GM23338 (cell line): ENCODE results near the gene TGIF2. TPM values are rescaled to one million over a fixed set of nuclear protein-coding genes. Genes with fewer than 3 reads are reported as not detected.
A peak's percentile ranks its signal among the peaks of the same experiment; 100 is the strongest.

Experiments
- ATAC-seq: fragments of 200-7000 bp; cut with Tn5 transposase; 3 replicates; pipeline ENCODE4 v1.9.1; 2020
- DNase-seq: peaks from one replicate; pipeline ENCODE4 v3.0.0-alpha.2; 2015; ENCODE audit warnings: low spot score
- H2AFZ ChIP-seq: fragments of 200-600 bp; sonication (generic); 2 replicates; pipeline ENCODE4 v1.8.0; 2016; ENCODE audit warnings: antibody characterized with exemption, mild to moderate bottlenecking, moderate library complexity
- H3F3A ChIP-seq: fragments of 200-600 bp; sonication (generic); replicated peaks from 2 replicates; pipeline ENCODE4 v1.8.0; 2017; ENCODE audit warnings: antibody characterized with exemption, mixed run types, low read depth
- H3K27ac ChIP-seq: fragments of 200-600 bp; sonication (generic); 2 replicates; pipeline ENCODE4 v1.6.1; 2016; ENCODE audit warnings: low read depth
- H3K27me3 ChIP-seq: fragments of 200-600 bp; sonication (generic); 2 replicates; pipeline ENCODE4 v1.8.0; 2016; ENCODE audit warnings: mild to moderate bottlenecking, mixed run types, moderate library complexity; ENCODE audit not compliant: insufficient read depth
- H3K36me3 ChIP-seq: fragments of 200-600 bp; sonication (generic); 2 replicates; pipeline ENCODE4 v1.8.0; 2016; ENCODE audit warnings: mild to moderate bottlenecking; ENCODE audit not compliant: insufficient read depth
- H3K4me1 ChIP-seq: fragments of 200-600 bp; sonication (generic); 2 replicates; pipeline ENCODE4 v1.8.0; 2016; ENCODE audit warnings: mild to moderate bottlenecking, moderate library complexity; ENCODE audit not compliant: insufficient read depth
- H3K4me2 ChIP-seq: fragments of 200-600 bp; sonication (generic); 2 replicates; pipeline ENCODE4 v1.7.1; 2017; ENCODE audit warnings: mixed run types
- H3K4me3 ChIP-seq: fragments of 200-600 bp; sonication (generic); 2 replicates; pipeline ENCODE4 v1.6.1; 2016; ENCODE audit warnings: mixed run types
- H3K79me2 ChIP-seq: fragments of 200-600 bp; sonication (generic); replicated peaks from 2 replicates; pipeline ENCODE4 v1.8.0; 2017; ENCODE audit warnings: mild to moderate bottlenecking; ENCODE audit not compliant: insufficient read depth
- H3K9me2 ChIP-seq: fragments of 200-600 bp; sonication (generic); 2 replicates; pipeline ENCODE4 v1.8.0; 2017; ENCODE audit not compliant: insufficient read depth
- H4K20me1 ChIP-seq: fragments of 200-600 bp; sonication (generic); replicated peaks from 2 replicates; pipeline ENCODE4 v1.8.0; 2017; ENCODE audit warnings: mild to moderate bottlenecking; ENCODE audit not compliant: insufficient read depth
- H3K27ac Mint-ChIP-seq: 2 replicates; pipeline ENCODE4 v1.8.0; 2020; ENCODE audit warnings: inconsistent platforms, mild to moderate bottlenecking, moderate library complexity, mixed read lengths
- H3K27me3 Mint-ChIP-seq: 3 replicates; pipeline ENCODE4 v1.8.0; 2022; ENCODE audit warnings: low read depth, mild to moderate bottlenecking, moderate library complexity, mixed read lengths, inconsistent platforms; ENCODE audit not compliant: insufficient read depth, poor library complexity
- H3K36me3 Mint-ChIP-seq: 3 replicates; pipeline ENCODE4 v1.8.0; 2021; ENCODE audit warnings: low read depth, mild to moderate bottlenecking, inconsistent platforms, moderate library complexity, mixed read lengths
- H3K4me1 Mint-ChIP-seq: 3 replicates; pipeline ENCODE4 v1.8.0; 2020; ENCODE audit warnings: mild to moderate bottlenecking, inconsistent platforms, mixed read lengths
- H3K4me3 Mint-ChIP-seq: 3 replicates; pipeline ENCODE4 v1.8.0; 2021; ENCODE audit warnings: moderate library complexity, mild to moderate bottlenecking, inconsistent platforms, mixed read lengths
- H3K9me3 Mint-ChIP-seq: 3 replicates; pipeline ENCODE4 v1.8.0; 2020; ENCODE audit warnings: moderate library complexity, mild to moderate bottlenecking, inconsistent platforms, mixed read lengths
- CREB1 ChIP-seq: fragments of 250-450 bp; sonication (Bioruptor Pico); IDR thresholded peaks from 2 replicates; pipeline ENCODE4 v1.5.0; 2020; ENCODE audit warnings: low read depth, mild to moderate bottlenecking, moderate library complexity
- ETS1 ChIP-seq: IDR thresholded peaks from 2 replicates; pipeline ENCODE4 v1.6.1; 2016; ENCODE audit warnings: antibody characterized with exemption
- JUNB ChIP-seq: IDR thresholded peaks from one replicate; pipeline ENCODE4 v1.6.1; 2016; ENCODE audit warnings: antibody characterized with exemption; ENCODE audit not compliant: unreplicated experiment
- NANOG ChIP-seq: IDR thresholded peaks from 2 replicates; pipeline ENCODE4 v1.6.1; 2016; ENCODE audit warnings: antibody characterized with exemption, borderline replicate concordance
- POLR2AphosphoS5 ChIP-seq: IDR thresholded peaks from 2 replicates; pipeline ENCODE4 v1.6.1; 2016; ENCODE audit warnings: antibody characterized with exemption, low read depth
- REST ChIP-seq: IDR thresholded peaks from one replicate; pipeline ENCODE4 v1.6.1; 2018; ENCODE audit warnings: antibody characterized with exemption; ENCODE audit not compliant: unreplicated experiment
- STAT1 ChIP-seq: IDR thresholded peaks from one replicate; pipeline ENCODE4 v1.6.1; 2016; ENCODE audit warnings: antibody characterized with exemption; ENCODE audit not compliant: unreplicated experiment
- ZNF331 ChIP-seq: fragments of 250-450 bp; sonication (Bioruptor Pico); IDR thresholded peaks from 2 replicates; pipeline ENCODE4 v1.5.0; 2020; ENCODE audit warnings: low read depth, mild to moderate bottlenecking, moderate library complexity
- ZNF462 ChIP-seq: fragments of 250-450 bp; sonication (Bioruptor Pico); IDR thresholded peaks from 2 replicates; pipeline ENCODE4 v1.5.0; 2020; ENCODE audit warnings: mild to moderate bottlenecking, moderate library complexity
- polyA plus RNA-seq: library from polyadenylated mRNA; unstranded; fragments of >200 nt; fragmentation: Nextera tagmentation; extraction: Ambion mirVana; gene quantifications from 2 replicates; pipeline ENCODE4 v1.2.1, GENCODE V29; 2016
- total RNA-seq: library from RNA; depleted of rRNA; stranded (reverse); fragments of >200 nt; shearing (Covaris generic); gene quantifications from 2 replicates; pipeline ENCODE4 v1.2.3, GENCODE V29; 2014

TGIF2 gene
- total and polyA plus RNA-seq, 2 experiments from 2014 or later = 47.6 to 63.2 TPM

- TF ChIP-seq REST = no peak
- no peak for TF ChIP-seq ETS1
- no peak for TF ChIP-seq POLR2AphosphoS5
- TF ChIP-seq CREB1 (CRISPR knock-in tag) = no peak
- TF ChIP-seq STAT1 = no peak
- TF ChIP-seq ZNF331 = no peak
- TF ChIP-seq JUNB = no peak
- no peaks in the 10 kb centered on the region for H3K36me3 ChIP-seq
- H3K4me3 Mint-ChIP-seq = no peak overlapping the region
- no peak overlapping the region for H2AFZ ChIP-seq
- H3K27ac Mint-ChIP-seq = no peak overlapping the region
- H3F3A ChIP-seq = peaks cover 16% of the 10 kb centered on the region; the same call in 1 of the 2 replicates
- H3K27ac ChIP-seq = no peak overlapping the region
- H3K4me3 ChIP-seq = no peak overlapping the region
- no peaks in the 10 kb centered on the region for H3K9me3 Mint-ChIP-seq
- H3K27me3 Mint-ChIP-seq = peaks cover 12% of the 10 kb centered on the region
- no peaks in the 10 kb centered on the region for H3K27me3 ChIP-seq
- peaks cover 28% of the 10 kb centered on the region for H3K36me3 Mint-ChIP-seq
- no peaks in the 10 kb centered on the region for H3K9me2 ChIP-seq
- H4K20me1 ChIP-seq = peaks cover 4% of the 10 kb centered on the region; the same call in 1 of the 2 replicates
- peaks cover 36% of the 10 kb centered on the region for H3K4me1 Mint-ChIP-seq
- H3K4me2 ChIP-seq = no peak overlapping the region
- DNase-seq (no peak), ATAC-seq (no peak)
- H3K79me2 ChIP-seq = peaks cover 18% of the 10 kb centered on the region
- peaks cover 16% of the 10 kb centered on the region for H3K4me1 ChIP-seq
These were observed 29.0 kb upstream of the TGIF2 start for GRCh38 chr20:36544134-36545018.

- Histone ChIP-seq H3K4me3 (no peak overlapping the region), H3K4me1 (peaks cover 10% of the 10 kb centered on the region), H3K9me2 (no peaks in the 10 kb centered on the region), H3K4me2 (no peak overlapping the region), H4K20me1 (peaks cover 4% of the 10 kb centered on the region), H2AFZ (no peak overlapping the region), H3K27me3 (no peaks in the 10 kb centered on the region), H3K79me2 (peaks cover 18% of the 10 kb centered on the region), H3K27ac (no peak overlapping the region), H3F3A (peaks cover 15% of the 10 kb centered on the region; the same call in 1 of the 2 replicates), H3K36me3 (no peaks in the 10 kb centered on the region)
- H3K27me3 Mint-ChIP-seq = peaks cover 10% of the 10 kb centered on the region
- 0 out of 2 replicates have a peak overlapping the region, but pooled peaks have one; percentile 62 for H3K27ac Mint-ChIP-seq
- H3K4me3 Mint-ChIP-seq = no peak overlapping the region
- peaks cover 27% of the 10 kb centered on the region for H3K4me1 Mint-ChIP-seq
- H3K36me3 Mint-ChIP-seq = peaks cover 28% of the 10 kb centered on the region
- ATAC-seq (no peak), DNase-seq (no peak)
- no peaks in the 10 kb centered on the region for H3K9me3 Mint-ChIP-seq
- no peak for TF ChIP-seq CREB1 (CRISPR knock-in tag)
- TF ChIP-seq ZNF462 (CRISPR knock-in tag) = no peak
- TF ChIP-seq STAT1 = no peak
- no peak for TF ChIP-seq POLR2AphosphoS5
- no peak for TF ChIP-seq NANOG
- no peak for TF ChIP-seq ZNF331
These were observed 27.2 kb upstream of the TGIF2 start for GRCh38 chr20:36546111-36546736.
